EL (cell line): ENCODE results near the gene ASPG.
"Not testable (repeated sequence)": the region's sequence is repeated elsewhere in the genome, so short reads cannot be mapped to it uniquely, and the experiment has no call there.

Experiments used
- DNase-seq: peaks from one replicate; pipeline ENCODE4 v3.0.0-alpha.2; 2016

Gene ASPG

DNA sequence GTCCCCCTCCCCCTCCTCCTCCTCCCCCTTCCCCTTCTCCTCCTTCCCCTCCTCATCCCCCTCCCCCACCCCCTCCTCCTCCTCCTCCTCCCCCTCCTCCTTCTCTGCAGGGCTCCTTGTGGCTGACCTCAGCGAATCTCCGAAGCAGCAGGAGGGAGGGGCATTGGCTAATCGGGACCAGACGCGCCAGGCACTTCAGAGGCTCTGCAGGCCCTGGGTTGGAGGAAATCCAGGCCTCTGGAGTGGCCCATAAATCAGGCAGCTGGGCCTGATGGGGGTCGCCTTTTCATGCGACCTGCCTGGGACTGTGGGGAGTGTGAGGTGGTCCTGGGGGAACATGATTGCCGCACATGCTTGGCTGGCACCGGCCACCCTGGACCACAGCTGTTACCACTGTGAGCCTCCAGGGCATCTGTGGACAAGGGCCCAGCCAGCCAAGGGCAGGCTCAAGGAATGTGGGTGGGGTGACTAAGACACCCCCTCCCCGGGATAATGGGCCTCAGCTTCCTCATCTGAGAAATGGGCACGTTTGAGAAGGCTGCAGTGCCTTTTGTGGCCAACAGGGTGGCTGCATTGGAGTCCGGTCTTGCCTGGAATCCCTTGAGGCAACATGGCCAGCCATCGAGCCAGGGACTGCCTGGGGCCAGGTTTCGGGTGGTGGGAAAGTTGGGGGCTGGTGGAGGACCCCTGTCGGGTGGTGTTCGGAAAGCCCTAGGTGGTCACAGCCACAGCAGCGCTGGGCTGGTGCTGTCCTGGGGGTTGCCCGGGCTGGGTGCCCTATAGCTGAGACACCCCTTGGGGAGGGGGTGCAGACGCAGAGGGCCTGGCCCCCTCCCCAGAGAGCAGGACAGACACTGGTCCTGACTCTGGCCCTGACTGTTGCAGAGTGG, 64.9 kb downstream of the ASPG start:
- DNase-seq = no peak

DNA sequence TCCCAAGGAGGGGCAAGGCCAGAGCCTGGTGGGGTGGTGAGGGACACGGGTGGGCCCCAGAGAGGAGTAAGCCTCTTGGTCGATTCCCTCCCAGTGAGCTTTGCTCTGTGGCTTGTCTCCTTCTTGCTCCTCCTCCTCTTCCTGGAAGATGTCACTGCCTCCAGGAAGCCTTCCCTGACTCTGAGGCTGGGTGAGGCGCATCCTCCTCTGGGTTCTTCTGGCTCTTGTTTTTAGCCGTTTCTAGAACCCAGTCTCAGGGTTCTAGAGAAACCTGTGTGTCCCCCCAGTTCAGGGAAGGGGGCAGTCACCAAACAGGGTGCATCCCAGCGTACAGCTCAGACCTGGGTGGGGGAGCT, 65.5 kb downstream of the ASPG start:
- no peak for DNase-seq

DNA sequence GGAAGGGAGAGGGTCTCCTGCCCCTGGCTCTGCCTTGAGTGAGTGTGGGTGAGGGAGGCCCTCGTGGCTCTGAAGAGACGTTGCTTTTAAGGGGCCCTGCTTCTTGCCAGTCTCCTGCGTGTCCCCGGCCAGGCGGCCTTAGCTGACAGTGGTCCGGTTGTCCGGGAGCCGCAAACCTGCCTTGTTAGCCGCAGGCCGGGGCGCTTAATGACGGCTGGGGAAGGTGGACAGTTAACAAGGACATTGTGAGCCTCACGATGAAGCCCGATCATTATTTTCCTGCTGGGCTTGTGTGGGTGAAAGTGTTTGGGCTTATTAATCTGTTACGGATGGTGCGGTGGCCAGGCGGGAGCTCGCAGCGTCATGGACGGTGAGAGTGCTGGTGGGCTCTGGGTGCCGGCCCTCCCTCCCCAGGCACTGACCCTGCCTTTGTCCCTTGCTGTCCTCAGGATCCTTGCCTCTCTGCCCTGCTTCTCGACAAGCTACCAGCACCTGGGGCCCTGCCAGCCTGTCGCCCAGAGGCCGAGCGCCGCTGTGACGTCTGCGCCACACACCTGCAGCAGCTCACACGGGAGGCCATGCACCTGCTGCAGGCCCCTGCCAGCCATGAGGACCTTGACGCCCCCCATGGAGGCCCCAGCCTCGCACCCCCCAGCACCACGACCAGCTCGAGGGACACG, 66.2 kb downstream of the ASPG start:
- DNase-seq = no peak

DNA sequence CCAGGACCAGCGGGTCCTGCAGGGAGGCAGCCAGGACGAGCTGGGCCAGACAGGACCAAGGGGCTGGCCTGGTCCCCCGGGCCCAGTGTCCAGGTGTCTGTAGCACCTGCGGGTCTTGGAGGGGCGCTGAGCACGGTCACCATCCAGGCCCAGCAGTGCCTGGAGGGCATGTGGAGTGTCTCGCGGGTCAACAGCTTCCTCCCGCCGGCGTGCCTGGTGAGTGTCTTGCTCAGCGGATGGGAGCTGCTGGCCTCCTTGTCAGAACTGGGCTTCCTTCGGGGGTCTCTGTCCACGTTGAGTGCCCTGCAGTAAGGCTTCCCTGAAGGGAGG, 66.7 kb downstream of the ASPG start:
- DNase-seq = no peak

DNA sequence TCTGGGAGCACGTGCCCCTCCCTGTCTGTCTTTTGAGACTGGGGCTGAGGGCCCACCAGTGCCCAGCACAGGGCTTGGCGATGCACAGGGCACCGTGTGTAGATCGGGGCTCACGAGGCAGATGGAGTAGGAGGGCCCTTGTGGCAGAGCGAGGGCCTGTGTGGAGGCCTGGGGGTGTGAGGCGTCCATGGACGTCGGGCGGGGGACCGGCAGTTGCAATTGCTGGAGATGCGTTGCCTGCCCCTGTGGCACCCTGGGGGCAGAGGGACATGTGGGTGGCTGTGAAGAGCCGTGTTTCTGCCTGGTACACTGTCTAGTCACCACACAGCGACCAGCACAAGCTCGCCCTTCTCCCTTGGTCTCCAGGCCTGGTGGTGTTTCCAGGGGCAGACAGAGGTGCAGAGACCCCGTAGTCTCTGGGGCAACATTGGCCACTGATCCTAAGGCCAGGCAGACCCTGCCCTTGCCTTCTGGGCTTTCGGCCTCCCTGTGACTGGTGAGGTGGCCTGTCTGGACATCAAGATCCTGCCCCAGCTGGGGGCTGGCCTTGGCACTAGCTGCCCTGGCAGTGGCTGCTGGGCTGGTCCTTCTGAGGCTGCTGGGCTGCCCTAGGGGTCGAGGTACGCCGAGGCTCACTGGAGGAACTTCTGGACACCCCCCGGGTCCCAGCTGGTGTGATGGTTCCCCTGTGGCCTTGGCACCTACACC, 67.3 kb downstream of the ASPG start:
- no peak for DNase-seq

DNA sequence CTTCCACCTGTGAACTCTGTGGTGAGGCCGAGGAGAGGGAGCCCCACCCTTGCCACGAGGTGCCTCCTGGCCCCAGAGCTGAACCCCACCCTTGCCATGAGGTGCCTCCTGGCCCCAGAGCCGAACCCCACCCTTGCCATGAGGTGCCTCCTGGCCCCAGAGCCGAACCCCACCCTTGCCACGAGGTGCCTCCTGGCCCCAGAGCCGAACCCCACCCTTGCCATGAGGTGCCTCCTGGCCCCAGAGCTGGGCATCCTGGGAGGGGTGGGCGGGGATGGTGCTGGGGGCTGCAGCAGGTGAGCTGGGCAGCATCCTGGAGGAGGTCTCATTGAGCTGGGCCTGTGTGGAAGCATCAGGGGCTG, 67.9 kb downstream of the ASPG start:
- DNase-seq = not testable (repeated sequence)

DNA sequence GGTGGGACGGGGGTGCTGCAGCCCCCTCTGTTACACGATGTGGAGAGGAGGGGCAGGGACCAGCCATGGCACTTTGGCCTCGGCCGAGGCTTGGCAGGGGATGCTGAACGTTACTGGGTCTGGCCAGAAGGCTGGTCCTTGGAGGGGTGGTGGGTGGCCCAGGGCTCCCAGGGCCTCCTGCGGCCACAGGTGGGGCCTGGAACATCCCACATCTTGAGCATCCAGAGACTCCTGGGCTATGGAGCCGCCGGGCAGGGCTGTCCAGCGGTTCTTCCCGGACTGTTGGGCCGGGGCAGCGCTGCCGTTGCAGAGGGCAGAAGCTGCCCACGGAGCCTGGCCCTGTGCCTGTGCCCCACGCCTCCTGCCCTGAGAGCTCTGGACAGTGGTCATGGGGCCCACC, 68.7 kb downstream of the ASPG start:
- no peak for DNase-seq

DNA sequence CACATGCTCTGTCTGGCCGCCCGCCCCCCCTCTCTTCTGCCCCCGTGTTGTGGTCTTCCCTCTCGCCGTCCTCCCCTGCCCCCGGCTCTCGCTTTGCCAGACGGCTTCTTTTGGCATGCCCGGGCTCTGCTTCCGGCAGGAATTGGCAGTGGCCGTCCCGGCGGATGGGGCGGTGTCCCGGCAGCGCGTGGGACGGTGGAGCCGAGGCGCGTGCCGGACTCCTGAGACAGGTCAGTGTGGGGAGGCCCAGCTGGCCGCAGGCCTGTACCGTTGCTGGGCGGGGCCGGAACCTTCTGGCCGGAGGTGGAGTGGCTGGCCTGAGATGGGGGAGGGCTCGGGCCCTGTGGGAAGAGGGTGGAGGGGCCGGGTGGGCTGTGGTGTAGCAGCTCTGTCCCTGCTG, 70.0 kb downstream of the ASPG start:
- no peak for DNase-seq

DNA sequence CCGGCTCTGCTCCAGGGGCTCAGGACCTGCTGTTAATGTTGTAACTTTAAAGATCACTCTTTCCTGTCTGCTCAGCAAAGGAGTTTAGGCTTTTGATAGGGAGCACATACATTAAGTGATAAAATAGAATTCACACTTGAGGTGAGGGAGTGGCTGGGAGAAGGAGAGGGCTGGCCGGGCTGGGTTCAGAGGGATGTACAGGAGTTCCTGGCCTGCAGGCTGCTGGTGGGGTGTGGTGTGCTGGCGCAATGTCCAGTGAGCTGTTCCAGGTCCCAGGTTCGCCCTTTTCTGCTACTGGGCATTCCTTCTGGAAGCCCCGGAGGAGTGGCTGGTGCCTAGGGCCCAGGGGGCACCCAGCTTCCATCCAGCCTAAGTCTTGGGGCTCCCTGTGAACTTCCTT, 70.6 kb downstream of the ASPG start:
- no peak for DNase-seq

DNA sequence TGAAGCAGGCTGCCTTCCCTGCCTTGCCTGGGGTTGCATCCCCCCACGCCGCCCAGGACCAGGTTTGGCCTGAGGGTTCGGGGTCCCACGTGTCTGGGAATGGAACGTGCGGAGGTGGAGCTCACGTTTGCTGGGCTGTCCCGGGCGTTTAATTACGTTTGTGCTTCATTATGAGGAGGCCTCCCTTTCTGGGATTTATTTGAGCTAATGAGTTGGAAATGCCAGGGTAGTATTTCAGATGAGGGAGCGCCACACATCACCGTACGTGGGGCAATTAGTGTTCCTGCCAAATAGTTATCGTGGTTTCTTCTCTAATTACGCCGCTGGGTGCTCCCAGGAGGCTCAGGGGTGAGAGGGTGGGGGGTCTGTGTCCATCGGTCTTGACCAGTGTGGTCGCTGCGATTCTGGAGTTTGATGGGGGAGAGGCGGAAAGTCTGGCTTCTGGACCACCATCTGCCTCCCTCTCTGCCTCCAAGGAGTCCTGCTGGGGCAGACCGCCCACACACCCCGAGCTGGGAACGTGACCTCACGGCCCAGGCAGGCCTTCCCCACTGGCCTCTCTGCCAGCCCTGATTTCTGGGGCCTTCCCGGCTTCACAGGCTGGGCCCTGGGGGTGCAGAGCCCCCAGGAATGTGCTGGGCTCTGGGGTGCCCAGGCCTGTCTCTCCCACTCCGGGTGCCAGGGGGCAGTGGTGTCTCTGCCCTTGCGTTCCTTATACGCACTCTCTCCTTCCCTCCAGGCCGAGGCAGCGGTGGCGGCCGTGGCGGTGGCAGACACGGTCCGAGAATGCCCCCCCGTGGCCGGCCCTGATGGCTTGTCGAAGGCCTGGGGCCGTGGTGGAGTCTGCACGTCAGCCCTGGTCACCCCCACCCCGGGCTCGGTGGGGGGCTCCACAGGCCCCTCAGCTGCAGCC, 71.8 kb downstream of the ASPG start:
- DNase-seq = no peak

DNA sequence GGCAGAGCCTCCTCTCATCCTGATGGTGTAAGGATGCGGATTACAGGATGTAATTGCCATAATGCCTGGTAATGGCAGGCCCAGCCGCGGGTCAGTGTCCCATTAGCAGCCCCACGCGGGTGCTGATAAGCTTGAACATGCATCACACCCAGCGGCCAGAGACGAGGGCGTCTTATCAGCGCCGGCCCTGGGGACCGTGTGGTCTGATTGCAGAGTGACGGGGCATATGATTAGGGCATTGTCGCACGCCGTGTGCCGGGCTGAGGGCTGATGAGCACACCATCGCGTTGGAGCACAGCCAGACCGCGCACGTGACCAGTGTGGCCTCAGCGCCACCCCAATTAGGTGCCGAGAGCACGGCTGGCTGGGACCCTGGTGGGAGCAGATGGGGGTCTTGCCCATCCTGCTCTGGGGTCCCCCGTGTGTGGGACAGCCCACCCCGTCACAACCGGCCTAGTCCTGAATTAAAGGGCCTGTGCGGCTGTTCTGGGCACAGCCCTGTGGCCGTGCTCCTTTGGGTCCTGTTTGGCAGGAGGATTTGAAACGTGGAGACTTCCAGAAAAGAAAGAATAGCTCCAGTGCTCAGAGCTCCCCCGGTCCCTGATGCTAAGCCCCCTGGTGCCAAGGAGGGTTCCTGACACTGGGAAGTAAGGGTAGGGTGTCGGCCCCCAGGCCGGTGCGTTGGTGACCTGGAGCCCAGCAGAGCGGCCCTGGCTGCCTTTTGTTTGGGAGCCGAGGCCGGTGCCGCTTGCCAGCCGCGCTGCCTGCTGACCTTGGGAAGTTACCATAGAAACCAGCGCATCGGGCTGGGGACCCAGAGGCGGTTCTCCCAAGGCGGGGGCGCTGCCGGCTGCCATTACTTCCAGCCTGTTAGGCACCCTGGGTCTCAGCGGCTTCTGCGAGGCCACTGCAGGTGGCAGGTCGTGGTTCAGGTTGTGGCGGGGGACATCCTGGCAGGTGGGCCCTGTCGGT, 73.6 kb downstream of the ASPG start:
- DNase-seq = no peak

DNA sequence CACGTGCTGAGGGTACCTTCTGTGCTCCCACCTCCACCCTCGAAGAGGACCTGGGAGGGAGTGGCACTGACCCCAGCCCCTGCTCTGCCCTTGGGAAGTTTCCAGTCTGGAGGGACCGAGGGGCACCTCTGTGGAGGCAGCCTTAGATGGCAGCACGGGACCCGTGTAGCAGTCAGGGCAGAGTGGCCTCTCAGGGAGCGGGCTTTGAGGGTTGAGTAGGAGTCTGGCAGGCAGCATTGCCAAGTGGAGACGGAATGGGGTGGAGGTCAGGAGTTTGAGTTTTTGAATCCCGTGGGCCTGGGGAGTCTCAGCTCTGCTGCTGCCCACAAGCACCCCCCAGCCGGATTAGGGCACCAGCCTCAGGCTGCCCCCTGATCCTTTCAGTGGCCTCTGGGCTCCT, 74.5 kb downstream of the ASPG start:
- no peak for DNase-seq

DNA sequence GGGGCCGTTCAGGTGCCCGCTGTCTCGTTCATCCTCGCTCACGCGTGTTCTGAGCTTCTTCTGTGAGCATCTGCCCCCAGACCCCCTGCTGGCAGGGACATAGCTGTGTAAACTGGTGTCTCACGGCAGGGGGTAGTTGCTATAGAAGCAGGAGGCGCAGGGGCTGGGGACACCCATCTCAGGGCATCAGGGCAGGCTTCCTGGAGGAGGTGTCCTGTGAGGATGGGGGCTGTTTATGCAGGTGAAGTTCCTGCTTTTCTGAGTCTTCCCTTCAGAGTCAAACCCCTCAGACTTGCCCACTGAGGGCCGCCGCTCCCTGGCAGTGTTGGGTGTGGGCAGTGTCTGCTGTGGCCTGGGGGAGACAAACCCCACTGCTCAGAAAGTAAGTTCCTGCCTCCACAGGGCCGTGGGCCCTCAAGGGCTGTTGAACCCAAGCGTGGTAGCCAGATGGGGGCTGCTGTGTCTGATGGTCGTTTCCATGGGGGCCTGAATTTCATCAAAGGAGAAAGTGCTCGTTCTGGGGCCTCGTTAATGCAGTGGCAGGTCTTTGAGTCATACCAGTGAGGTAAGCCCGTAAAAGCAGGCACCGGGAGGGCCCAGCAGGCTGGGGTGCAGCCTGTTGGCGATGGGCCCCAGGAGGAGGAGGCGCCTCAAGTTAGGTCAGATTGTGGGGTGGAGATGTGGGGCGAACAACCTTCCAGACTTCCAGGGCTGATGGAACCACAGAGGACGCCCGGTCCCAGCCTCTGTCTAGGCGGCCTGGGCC, 76.3 kb downstream of the ASPG start:
- no peak for DNase-seq

DNA sequence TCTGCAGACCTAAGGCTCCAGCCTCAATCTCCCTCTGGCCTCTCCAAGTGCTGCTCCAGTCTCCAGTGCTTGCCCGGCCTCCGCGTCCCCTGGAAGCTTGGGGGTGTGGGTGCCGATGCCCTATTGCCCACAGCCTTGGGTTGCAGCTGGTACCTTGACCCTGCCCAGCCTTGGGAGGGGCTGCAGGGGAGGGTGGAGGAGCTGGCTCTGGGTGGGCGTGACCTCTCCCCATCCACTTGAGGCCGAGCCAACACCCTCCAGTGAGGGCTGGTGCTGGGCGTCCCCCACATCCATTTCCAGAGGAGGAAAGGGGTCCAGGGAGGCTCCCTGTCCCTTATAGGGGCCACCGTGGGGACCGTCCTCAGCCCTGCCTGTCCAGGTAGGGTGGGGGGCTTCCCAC, 77.0 kb downstream of the ASPG start:
- DNase-seq = no peak

DNA sequence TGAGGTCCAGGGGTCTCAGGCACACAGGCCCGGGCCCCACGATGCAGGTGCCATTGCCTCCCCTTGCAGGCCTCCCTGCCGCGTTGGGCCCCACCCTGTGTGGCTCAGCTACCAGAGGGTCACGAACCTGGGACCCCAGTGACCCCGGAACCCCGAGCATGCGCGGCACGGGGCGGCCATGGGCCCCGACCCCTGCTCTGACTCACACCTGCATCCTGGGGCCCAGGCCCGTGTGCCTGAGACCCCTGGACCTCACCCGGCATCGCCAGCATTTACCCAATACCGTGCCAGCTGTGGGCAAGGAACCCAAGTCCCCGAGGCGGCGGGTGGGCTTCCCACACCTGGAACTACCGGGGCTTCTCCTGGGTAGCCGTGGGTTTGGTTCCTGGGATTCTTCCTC, 78.0 kb downstream of the ASPG start:
- DNase-seq = no peak

DNA sequence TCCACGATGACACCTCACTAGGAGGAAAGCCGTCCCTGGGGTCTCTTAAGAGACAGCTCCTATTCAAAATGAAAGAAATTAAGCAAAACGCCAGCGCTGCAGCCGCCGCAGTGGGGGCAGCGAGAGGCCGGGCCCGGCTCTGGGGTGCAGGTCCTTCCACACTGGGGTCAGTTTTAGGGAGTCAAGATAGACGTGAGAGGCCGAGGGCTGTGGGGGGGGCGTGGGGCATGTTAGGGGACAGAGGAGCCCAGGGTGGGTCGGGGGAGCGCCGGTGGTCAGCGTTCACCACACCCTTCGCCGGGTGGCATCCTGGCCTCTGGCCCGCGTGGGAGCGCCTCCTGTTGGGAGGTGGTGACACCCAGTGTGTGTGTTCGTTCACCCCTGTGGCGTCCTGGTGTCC, 78.5 kb downstream of the ASPG start:
- no peak for DNase-seq

DNA sequence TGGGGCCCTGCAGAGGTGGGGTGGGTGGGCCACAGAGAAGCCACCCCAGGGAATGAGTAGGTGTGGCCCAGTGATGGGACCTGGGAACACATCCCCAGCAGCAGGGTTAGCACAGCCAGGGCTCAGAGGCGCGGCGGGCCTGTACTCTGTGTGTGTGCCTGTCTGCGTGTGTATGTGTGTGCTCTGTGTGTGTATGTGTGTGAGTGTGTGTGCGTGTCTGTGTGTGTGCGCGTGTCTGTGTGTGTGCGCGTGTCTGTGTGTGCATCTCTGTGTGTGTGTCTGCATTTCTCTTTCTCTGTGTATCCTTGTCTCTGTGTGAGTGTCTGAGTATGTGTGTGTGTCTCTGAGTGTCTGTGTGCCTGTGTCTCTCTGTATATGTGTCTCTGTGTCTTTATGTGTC, 79.0 kb downstream of the ASPG start:
- DNase-seq = no peak
